GM12878 (cell line): ENCODE data around the gene C1orf198. TPM values are rescaled to one million over a fixed set of nuclear protein-coding genes. Genes with fewer than 3 reads are reported as not detected.

Experiments
- ATAC-seq: fragments of 200-7000 bp; cut with Tn5 transposase; 3 replicates; pipeline ENCODE4 v1.9.1; 2020; ENCODE audit warnings: mild to moderate bottlenecking, moderate library complexity
- BruUV-seq: library from RNA; stranded (reverse); fragments of 400-500 nt; replicated peaks from 2 replicates; lab custom pipeline; 2021; lab: Mats Ljungman, UMichigan
- CTCF ChIA-PET: fragments of 300-600 bp; sonication (Branson Sonifier 250); formaldehyde crosslinking; extraction: SDS; loops from one replicate; lab custom pipeline; 2021; ENCODE audit warnings: inconsistent platforms; lab: Yijun Ruan, JAX
- POLR2A ChIA-PET: fragments of 350-600 bp; formaldehyde crosslinking; extraction: SDS; loops from one replicate; lab custom pipeline; 2021; ENCODE audit warnings: inconsistent platforms; lab: Charles Lee
- RAD21 ChIA-PET: fragments of 300-600 bp; sonication (Branson Sonifier 250); formaldehyde crosslinking; loops from one replicate; lab custom pipeline; 2023; ENCODE audit warnings: antibody characterized with exemption; ENCODE audit not compliant: unreplicated experiment; lab: Charles Lee
- SMC1A ChIA-PET: fragments of 300-600 bp; sonication (Branson Sonifier 250); formaldehyde crosslinking; loops from one replicate; lab custom pipeline; 2023; ENCODE audit not compliant: unreplicated experiment, uncharacterized antibody; lab: Charles Lee
- DNase-seq: peaks from one replicate; pipeline ENCODE4 v3.0.0-alpha.2; 2011; ENCODE audit warnings: low read depth, low spot score
- FAIRE-seq: peaks from 3 replicates; lab custom pipeline; 2011; peaks lifted over from hg19 to GRCh38; lab: Jason Lieb, UNC
- H2AFZ ChIP-seq: 2 replicates; pipeline ENCODE4 v1.6.0; 2011; ENCODE audit warnings: low read depth, low read length, control low read depth; ENCODE audit not compliant: control insufficient read depth
- H3K27ac ChIP-seq: 2 replicates; pipeline ENCODE4 v1.5.1; 2011; ENCODE audit warnings: control low read depth; ENCODE audit not compliant: control insufficient read depth, insufficient read depth
- H3K27me3 ChIP-seq, 2 experiments: replicated peaks in 1 of 2; 2 replicates each; pipeline versions ENCODE4 v1.6.0 to v1.6.1; 2011; ENCODE audit warnings: low read length in 1 of 2; ENCODE audit not compliant: control insufficient read depth in 2 of 2, insufficient read depth in 2 of 2
- H3K36me3 ChIP-seq, 2 experiments: 2 replicates each; pipeline ENCODE4 v1.5.1; 2011; ENCODE audit warnings: low read length in 1 of 2; ENCODE audit not compliant: control insufficient read depth in 2 of 2, insufficient read depth in 2 of 2
- H3K4me1 ChIP-seq: 2 replicates; pipeline ENCODE4 v1.6.1; 2011; ENCODE audit warnings: mild to moderate bottlenecking, low read length, moderate library complexity, mixed read lengths; ENCODE audit not compliant: control insufficient read depth, insufficient read depth
- H3K4me2 ChIP-seq: 2 replicates; pipeline ENCODE4 v1.6.0; 2011; ENCODE audit warnings: control low read depth; ENCODE audit not compliant: control insufficient read depth, insufficient read depth
- H3K4me3 ChIP-seq: fragments of 200-600 bp; sonication (generic); 2 replicates; pipeline ENCODE4 v1.5.1; 2016
- H3K79me2 ChIP-seq: 2 replicates; pipeline ENCODE4 v1.6.0; 2011; ENCODE audit warnings: low read length; ENCODE audit not compliant: control insufficient read depth, insufficient read depth
- H3K9ac ChIP-seq: 2 replicates; pipeline ENCODE4 v1.8.0; 2011; ENCODE audit warnings: low read length, control low read depth, mixed read lengths; ENCODE audit not compliant: control insufficient read depth, insufficient read depth
- H3K9me3 ChIP-seq: replicated peaks from 3 replicates; pipeline ENCODE4 v1.5.1; 2011; ENCODE audit warnings: mild to moderate bottlenecking, low read length; ENCODE audit not compliant: control insufficient read depth, insufficient read depth
- H4K20me1 ChIP-seq: 2 replicates; pipeline ENCODE4 v1.6.0; 2011; ENCODE audit not compliant: control insufficient read depth, insufficient read depth
- BHLHE40 ChIP-seq, 2 experiments: fragments of 450-650 bp in 1 of 2; IDR thresholded peaks; 2 replicates each; pipeline ENCODE4 v1.6.1; 2011 to 2017; ENCODE audit warnings: low read depth in 2 of 2, borderline replicate concordance in 1 of 2, improper control_type of control experiment in 1 of 2, low read length in 1 of 2, mild to moderate bottlenecking in 1 of 2
- BRCA1 ChIP-seq: IDR thresholded peaks from 2 replicates; pipeline ENCODE4 v1.6.1; 2011; ENCODE audit warnings: low read depth, low read length, improper control_type of control experiment
- CBFB ChIP-seq: IDR thresholded peaks from 2 replicates; pipeline ENCODE4 v1.6.1; 2016; ENCODE audit warnings: antibody characterized with exemption, low read depth
- CBX3 ChIP-seq: fragments of 200-600 bp; sonication (generic); IDR thresholded peaks from 2 replicates; pipeline ENCODE4 v1.6.1; 2016; ENCODE audit warnings: low read depth, borderline replicate concordance
- CREB1 ChIP-seq: IDR thresholded peaks from 2 replicates; pipeline ENCODE4 v1.6.1; 2012; ENCODE audit warnings: low read depth, mild to moderate bottlenecking, inconsistent platforms
- CTCF ChIP-seq, 3 experiments: IDR thresholded peaks in 2 of 3; conservative IDR thresholded peaks in 1 of 3; 2 replicates each; pipeline ENCODE4 v1.5.1; 2011; ENCODE audit warnings: low read depth in 3 of 3, low read length in 3 of 3, mild to moderate bottlenecking in 3 of 3, control low read depth in 2 of 3, moderate library complexity in 2 of 3, inconsistent platforms in 1 of 3, mixed read lengths in 1 of 3; ENCODE audit not compliant: control insufficient read depth in 2 of 3, insufficient read depth in 1 of 3; ENCODE audit errors: extremely low read depth in 1 of 3
- EED ChIP-seq: sonication (generic); IDR thresholded peaks from 2 replicates; pipeline ENCODE4 v1.6.1; 2016; ENCODE audit warnings: antibody characterized with exemption, low read depth
- JUNB ChIP-seq: IDR thresholded peaks from 2 replicates; pipeline ENCODE4 v1.6.1; 2016; ENCODE audit warnings: antibody characterized with exemption, mild to moderate bottlenecking
- MEF2B ChIP-seq: fragments of 450-650 bp; IDR thresholded peaks from 2 replicates; pipeline ENCODE4 v1.6.1; 2018; ENCODE audit warnings: mild to moderate bottlenecking, moderate library complexity; ENCODE audit not compliant: partially characterized antibody, poor library complexity, severe bottlenecking
- MYB ChIP-seq: fragments of 150-350 bp; IDR thresholded peaks from 2 replicates; pipeline ENCODE4 v1.6.1; 2014; ENCODE audit warnings: mild to moderate bottlenecking, low read depth, low read length, borderline replicate concordance
- NRF1 ChIP-seq: conservative IDR thresholded peaks from 2 replicates; pipeline ENCODE4 v1.6.1; 2011; ENCODE audit warnings: mild to moderate bottlenecking, low read depth, low read length, improper control_type of control experiment
- POLR2AphosphoS2 ChIP-seq: IDR thresholded peaks from 2 replicates; pipeline ENCODE4 v1.6.1; 2011; ENCODE audit warnings: low read depth, mild to moderate bottlenecking, low read length, improper control_type of control experiment, moderate library complexity
- RBBP5 ChIP-seq: fragments of 200-600 bp; sonication (generic); conservative IDR thresholded peaks from 2 replicates; pipeline ENCODE4 v1.6.1; 2016
- RUNX3 ChIP-seq: IDR thresholded peaks from 2 replicates; pipeline ENCODE4 v1.6.1; 2012; ENCODE audit warnings: low read length, inconsistent platforms
- SMAD5 ChIP-seq: IDR thresholded peaks from 2 replicates; pipeline ENCODE4 v1.6.1; 2016; ENCODE audit warnings: antibody characterized with exemption, low read depth
- STAT3 ChIP-seq: IDR thresholded peaks from 2 replicates; pipeline ENCODE4 v1.6.1; 2011; ENCODE audit warnings: low read depth, low read length, improper control_type of control experiment
- ZNF207 ChIP-seq: fragments of 450-650 bp; IDR thresholded peaks from 2 replicates; pipeline ENCODE4 v1.6.1; 2014; ENCODE audit warnings: antibody characterized with exemption, mild to moderate bottlenecking, borderline replicate concordance
- in situ Hi-C: fragments of 300-500 bp; cut with MboI; formaldehyde crosslinking; loops from 9 replicates; pipeline ENCODE4 v1.14.3; 2018; ENCODE audit warnings: mixed read lengths
- intact Hi-C: fragments of 100-400 bp; cut with micrococcal nuclease; formaldehyde crosslinking; loops from one replicate; pipeline ENCODE4 v1.14.2; 2022; ENCODE audit not compliant: unreplicated experiment
- polyA plus RNA-seq, 11 experiments: library from polyadenylated mRNA; depleted of rRNA in 4 of 11; unstranded in 6 of 11; stranded (reverse) in 5 of 11; fragments of >200 nt; fragmentation: Nextera tagmentation in 4 of 11; fragmentation: Illumina TruSeq in 1 of 11; extraction: Ambion mirVana in 4 of 11; extraction: Trizol in 1 of 11; gene quantifications; 1 replicate in 1 of 11; 2 replicates in 10 of 11; pipeline versions ENCODE4 v1.2.1 to v1.2.3, GENCODE V29; 2011 to 2016; ENCODE audit warnings: inconsistent platforms in 2 of 11, missing spikeins in 2 of 11, low read depth in 1 of 11
- total RNA-seq, 4 experiments: library from RNA; depleted of rRNA in 3 of 4; stranded (reverse); fragments of >200 nt in 3 of 4; fragmentation: Illumina TruSeq in 1 of 4; extraction: Trizol in 1 of 4; gene quantifications; 2 replicates each; pipeline versions ENCODE4 v1.2.1 to v1.2.3, GENCODE V29; 2013 to 2021
- TF ChIP-seq, protein P1 (sequence below): fragments of 450-650 bp; IDR thresholded peaks from 2 replicates; pipeline ENCODE4 v1.6.1; 2017; ENCODE audit warnings: borderline replicate concordance

Gene C1orf198
- total and polyA plus RNA-seq, 10 of the 15 experiments (the other 5 are each of a cell fraction or from before 2014, with no cell fraction given): 0.16 to 2.8 (median 1.1) TPM

DNA sequence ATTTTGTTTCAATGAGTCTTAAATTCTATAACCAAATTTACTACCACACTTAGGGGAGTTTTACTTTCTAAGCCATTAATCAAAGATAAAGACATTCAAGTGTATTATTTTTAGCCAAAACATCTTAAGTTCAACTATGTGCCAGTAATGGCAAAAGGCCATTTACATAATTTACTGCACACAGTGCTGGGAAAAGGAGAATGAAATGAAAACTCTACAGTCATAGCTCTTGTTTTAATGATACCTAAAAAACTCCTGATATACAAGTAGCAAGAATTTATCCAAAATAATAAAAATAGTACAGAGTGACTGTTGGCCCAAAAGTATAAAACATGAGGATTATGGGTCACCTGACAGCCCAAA, 42.4 kb upstream of the C1orf198 start:
- RAD21 ChIA-PET: no interaction called here
- Histone ChIP-seq H3K9me3 (no peaks in the 10 kb centered on the region), H3K4me3 (no peak overlapping the region), H3K27me3 (no peaks in the 10 kb centered on the region), H4K20me1 (no peaks in the 10 kb centered on the region), H3K79me2 (no peaks in the 10 kb centered on the region), H3K4me2 (no peak overlapping the region), H3K27ac (no peak overlapping the region), H3K4me1 (no peaks in the 10 kb centered on the region), H3K9ac (no peak overlapping the region), H3K36me3 (peaks cover 0 to 12% of the 10 kb centered on the region in 2 experiments), H2AFZ (no peak overlapping the region)
- POLR2A ChIA-PET: no interaction called here
- CTCF ChIA-PET: interaction anchor here (0.6 to 1.2 kb wide), 2 partner anchors 128 to 181 kb away, joined by 3 to 5 read pairs; no protein-coding TSS in a partner anchor
- intact Hi-C loops: no loop called here
- SMC1A ChIA-PET: interaction anchor here (1.4 kb wide), 1 partner anchor 40 kb away, joined by 3 read pairs; no protein-coding TSS in a partner anchor
- TF ChIP-seq CREB1: no peak
- TF ChIP-seq MYB: no peak
- TF ChIP-seq JUNB: no peak
- no peak for TF ChIP-seq BHLHE40 (IDR thresholded peaks at IDR 0.05; ENCODE audit: borderline replicate concordance in 1 of 2, low read depth in 2 of 2, low read length in 1 of 2)
- TF ChIP-seq NRF1: no peak
- TF ChIP-seq SMAD5: no peak
- TF ChIP-seq CTCF (IDR thresholded peaks at IDR 0.05 in 2 of 3, conservative IDR thresholded peaks at IDR 0.05 in 1 of 3; ENCODE audit: control insufficient read depth in 2 of 3, extremely low read depth in 1 of 3, insufficient read depth in 1 of 3, low read depth in 3 of 3, low read length in 3 of 3): no peak
- TF ChIP-seq RBBP5: no peak
- TF ChIP-seq CBX3: no peak
- no peak for TF ChIP-seq STAT3
- TF ChIP-seq MEF2B: no peak
- no peak for TF ChIP-seq ZNF207
- no peak for TF ChIP-seq EED
- TF ChIP-seq RUNX3: no peak
- no peak for TF ChIP-seq BRCA1
- TF ChIP-seq, protein P1, sequence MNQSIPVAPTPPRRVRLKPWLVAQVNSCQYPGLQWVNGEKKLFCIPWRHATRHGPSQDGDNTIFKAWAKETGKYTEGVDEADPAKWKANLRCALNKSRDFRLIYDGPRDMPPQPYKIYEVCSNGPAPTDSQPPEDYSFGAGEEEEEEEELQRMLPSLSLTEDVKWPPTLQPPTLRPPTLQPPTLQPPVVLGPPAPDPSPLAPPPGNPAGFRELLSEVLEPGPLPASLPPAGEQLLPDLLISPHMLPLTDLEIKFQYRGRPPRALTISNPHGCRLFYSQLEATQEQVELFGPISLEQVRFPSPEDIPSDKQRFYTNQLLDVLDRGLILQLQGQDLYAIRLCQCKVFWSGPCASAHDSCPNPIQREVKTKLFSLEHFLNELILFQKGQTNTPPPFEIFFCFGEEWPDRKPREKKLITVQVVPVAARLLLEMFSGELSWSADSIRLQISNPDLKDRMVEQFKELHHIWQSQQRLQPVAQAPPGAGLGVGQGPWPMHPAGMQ: no peak
- TF ChIP-seq POLR2AphosphoS2: no peak
- no peak for TF ChIP-seq CBFB
- in situ Hi-C loops: loop anchor here (10.0 kb wide), 1 partner anchor 184 kb away; no protein-coding TSS in a partner anchor
- no TSS peak for BruUV-seq
- ATAC-seq (no peak), DNase-seq (no peak), FAIRE-seq (no peak)
